Hematopoietic multipotent progenitor cell treated with erythropoietin and hydrocortisone succinate and interleukin-3 and kit ligand, for 6 days (in vitro differentiated cells): ENCODE measurements around the gene ASB13.
"Not testable (repeated sequence)": the region's sequence is repeated elsewhere in the genome, so short reads cannot be mapped to it uniquely, and the experiment has no call there.

Experiments used
- DNase-seq: peaks from one replicate; pipeline ENCODE4 v3.0.0-alpha.2; 2015

The ASB13 gene

DNA sequence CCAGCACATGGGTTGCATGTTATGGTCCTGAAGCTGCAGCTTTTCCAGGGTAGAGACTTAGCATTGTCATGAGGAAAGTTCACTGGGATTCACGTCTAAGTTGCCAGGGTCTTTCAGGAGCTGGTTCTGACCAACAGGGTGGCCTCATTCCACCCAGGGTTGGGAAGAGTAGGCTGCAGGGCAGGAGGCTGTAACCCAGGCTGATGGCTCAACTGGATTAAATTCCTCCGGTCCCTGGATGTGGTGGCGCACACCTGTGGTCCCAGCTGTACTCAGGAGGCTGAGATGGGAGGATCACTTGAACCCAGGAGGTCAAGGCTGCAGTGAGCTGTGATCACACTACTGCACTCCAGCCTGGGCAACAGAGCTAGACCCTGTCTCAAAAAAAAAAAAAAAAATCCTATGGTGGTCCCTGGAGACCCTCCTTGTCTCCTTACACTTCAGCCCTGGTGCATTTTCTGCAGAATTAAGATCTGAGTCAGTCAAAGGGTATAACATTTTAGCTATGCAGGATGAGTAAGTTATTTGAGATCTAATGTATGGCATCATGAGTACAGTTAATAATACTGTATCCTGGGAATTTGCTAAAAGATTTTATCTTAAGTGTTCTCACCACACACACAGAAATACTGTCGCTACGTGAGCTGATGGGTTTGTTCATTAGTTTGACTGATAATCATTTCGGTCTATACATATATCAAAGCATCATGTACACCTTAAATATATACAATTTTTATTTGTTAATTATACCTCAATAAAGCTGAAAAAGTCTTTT lies 44.0 kb downstream of the ASB13 start:
- no peak for DNase-seq

DNA sequence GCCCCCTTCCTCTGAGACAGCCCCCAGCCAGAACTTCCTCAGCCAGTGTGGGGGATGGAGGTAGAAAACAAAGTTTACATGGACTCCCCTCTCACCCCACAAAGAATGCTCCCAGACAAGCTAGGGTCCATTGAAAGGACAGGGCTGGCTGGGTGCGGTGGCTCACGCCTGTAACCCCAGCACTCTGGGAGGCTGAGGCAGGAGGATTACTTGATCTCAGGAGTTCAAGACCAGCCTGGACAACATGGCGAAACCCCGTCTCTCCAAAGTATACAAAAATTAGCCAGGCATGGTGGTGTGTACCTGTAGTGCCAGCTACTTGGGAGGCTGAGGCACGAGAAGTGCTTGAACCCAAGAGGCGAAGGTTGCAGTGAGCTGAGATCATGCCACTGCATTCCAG lies 45.0 kb downstream of the ASB13 start:
- DNase-seq: not testable (repeated sequence)

DNA sequence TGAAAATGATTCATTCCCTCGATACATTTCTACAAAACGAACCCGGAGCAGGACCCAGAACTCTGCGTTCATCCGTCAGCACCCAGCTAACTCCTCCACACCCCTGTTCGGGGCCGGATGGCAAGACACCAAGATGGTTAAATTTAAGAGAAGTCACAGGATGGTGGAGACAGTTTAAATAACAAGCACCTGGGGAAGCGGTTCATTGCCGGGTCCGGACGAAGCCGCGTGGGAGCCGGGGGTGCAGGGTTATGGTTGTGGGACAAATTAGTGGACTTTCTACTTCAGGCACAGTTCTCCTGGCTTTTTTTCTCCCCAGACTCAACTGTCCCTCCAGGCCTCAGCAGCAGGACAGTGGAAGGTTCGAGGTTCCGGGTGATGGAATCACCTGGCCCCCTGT lies 45.4 kb downstream of the ASB13 start:
- no peak for DNase-seq

DNA sequence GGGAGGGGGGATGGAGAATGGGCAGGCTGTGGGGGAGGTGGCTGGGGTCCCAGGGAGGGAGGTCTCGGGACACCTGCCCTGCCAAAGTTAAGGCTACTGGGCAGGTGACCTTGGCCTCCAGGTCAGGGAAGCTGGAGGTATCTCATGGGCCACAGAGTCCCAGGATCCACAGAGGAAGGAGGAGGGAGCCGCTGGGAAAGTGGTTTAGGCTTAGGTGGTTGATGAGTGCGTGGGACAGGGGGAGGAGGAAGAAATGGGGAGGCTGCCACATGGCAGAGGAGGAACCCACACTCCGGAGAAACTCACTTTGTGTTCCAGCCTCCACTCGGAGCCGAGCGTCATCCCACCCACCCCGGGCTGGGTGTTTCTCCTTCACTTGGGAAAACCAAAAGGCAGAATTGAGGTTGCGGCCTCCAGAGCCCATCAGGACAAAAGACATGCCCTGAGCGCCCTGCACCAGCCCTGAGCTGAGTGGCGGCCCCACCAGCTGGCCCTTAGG lies 46.1 kb downstream of the ASB13 start:
- no peak for DNase-seq

DNA sequence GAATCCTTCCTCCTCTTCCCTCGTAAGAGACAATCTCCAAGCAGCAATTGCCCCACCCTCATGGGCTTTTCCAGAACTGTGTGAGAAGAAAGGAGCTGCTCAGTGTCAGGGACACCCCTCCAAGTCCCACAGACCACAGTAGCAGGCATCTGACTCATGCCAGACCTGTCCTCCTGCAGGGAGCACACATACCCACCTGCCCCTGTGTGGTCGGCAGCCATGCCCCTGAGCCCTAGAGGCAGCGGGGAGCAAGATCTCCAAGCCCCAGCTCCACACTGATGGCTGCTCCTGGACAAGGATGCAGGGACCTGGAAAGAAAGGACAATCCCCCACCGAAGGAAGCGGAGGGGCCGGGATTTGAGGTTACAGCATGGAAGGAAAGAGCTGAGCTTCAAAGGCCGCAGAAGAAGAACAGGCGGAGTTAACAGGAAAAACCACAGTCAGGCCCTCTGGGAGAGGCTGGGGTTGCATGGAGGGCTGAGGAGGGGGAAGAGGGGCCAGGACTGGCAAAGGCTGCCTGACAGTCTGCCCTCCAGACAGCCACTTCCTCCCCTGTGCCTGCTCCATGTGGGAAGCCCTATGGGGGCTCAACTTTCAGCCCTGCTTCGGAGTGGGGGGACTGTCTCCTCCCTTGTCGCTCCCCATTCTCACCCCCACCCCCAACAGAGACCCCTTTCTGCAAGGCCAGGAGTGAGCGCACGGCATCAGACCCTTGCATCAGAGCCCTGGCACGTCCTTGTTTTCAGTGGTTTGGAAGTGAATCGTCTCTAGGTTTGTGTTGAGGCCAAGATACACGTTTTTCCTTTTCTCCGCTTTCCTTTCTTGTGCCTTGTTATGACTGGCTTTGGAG lies 46.8 kb downstream of the ASB13 start:
- no peak for DNase-seq

DNA sequence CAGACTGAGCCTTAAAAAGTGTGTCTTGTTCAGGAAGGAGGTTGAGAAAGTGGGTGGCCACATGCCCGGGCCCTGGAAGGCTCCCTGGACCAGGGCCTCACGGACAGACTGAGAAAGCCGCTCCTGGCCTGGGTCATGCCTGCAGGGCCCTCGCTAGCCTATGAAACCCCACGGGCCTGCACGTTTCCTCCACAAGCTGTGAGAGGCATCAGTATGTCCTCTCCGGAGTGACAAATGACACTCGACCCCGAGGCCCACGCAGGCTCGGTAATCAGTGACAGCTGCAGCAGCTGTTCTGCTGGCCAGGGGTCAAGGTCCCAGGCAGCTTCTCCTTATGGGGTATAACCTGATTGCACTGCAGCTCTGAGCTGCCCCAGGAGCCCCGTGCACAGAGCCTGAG lies 47.6 kb downstream of the ASB13 start:
- DNase-seq: no peak

DNA sequence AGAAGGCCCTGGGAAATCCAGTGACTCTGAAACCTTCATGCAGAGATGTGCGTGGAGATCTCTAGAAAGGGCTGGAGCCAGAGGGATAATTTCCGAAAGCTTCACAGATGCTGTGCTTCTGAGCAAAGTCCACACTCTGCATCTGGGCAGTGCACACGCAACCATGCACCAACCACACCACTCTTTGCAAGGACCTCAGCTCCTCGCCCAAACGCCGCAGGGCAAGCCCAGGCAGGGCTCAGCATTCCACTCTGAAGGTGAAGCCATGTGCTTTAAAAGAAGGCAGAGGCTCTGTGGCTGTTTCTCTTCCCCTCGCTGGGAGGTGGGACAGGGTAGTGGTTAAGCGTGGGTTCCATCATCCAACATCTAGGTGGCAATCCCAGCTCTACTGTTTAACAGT lies 48.4 kb downstream of the ASB13 start:
- no peak for DNase-seq

DNA sequence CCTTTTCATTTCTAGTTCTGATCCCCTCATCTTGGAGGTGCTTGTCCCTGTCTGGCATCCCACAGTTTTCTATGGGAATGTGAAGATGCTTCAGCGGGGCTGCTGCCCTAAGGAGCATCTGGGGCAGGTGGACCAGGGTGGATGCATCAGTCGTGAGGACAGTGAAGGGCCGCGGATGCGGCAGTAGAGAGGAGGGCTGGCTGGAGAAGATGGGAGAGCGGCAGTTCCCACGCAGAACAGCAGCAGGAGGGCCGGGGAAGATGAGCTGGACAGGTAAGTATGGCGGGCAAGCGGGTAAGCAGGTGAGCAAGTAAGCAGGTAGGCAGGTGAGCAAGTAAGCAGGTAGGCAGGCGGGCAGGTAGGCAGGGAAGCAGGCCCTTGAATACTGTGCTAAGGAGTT lies 48.9 kb downstream of the ASB13 start:
- no peak for DNase-seq

DNA sequence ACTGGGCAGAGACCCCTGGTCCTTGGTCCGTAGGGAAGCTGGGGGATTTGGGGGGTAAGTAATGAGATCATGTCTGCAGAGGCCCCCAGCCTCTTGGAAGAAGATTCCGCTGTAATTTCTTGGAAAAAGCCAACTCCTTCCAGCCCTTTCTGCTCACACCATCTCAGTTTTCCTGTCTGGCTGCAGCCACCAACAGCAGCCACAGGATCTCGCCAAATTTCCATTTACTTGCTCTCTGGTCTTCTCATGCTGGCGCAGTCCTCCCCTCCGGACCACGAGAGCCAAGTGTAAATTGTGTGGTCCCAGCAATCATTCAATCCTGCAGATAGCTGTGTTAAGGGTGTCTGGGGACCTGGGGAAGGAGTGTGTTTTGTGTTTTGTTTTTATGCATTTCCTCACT lies 49.6 kb downstream of the ASB13 start:
- DNase-seq: no peak

DNA sequence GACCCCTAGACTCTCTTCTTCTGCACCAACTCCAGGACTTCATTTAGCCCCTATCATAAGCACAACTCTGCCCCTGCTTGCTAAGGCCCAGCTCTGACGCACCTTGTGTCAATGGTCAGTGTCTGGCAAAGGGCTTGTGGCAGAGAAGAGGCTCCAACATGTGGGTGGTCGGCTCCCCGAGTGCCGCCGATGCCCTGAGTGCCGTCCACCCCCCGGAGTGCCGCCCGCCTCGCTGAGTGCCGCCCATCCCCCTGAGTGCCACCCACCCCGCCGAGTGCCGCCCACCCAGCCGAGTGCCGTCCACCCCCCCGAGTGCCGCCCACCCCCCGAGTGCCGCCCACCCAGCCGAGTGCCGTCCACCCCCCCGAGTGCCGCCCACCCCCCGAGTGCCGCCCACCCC lies 50.3 kb downstream of the ASB13 start:
- no peak for DNase-seq

DNA sequence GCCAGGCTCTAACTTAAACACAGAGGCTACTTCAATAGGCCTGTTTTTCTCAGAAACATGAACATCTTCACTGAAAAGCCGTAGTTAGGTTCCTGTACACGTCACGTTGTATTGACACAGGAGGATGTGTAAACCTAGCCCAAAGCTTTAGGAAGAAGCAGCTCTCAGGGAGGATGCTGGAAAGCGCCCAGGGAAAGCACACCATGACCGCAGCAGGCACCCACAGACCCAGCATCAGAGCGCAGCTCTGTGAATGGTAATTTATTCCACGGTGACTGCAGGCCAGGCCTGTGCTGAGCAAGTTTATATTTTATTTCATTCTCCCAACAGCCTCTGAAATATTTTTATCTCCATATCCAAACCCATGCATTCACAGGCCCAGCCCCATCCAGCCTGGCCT lies 51.1 kb downstream of the ASB13 start:
- DNase-seq: no peak

DNA sequence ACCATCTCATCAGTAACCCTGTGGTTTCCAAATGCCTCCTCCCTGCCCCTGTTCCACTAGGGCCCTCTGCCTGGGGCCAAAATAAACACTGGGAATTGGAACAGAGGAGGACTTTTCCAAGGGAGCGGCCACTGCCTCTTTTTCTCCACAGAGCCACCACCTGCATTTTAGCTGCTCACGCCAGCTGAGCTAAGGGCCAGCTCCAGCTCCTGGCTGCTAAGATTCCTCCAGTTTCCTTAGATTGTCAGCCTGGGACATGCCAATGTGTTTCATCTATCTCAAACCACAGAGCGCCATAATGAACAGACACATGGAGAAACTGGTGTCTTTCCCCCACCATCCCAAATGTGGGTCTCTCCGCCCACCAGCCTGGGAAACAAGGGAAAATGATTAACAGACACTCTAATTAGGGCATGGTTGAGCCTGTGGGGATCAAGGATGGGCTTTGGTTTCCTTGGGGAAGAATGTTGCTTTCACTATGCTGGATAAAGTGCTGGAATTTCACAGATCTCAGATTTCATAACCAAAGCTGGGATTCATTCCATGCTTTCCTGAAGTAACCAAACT lies 52.2 kb downstream of the ASB13 start:
- no peak for DNase-seq

DNA sequence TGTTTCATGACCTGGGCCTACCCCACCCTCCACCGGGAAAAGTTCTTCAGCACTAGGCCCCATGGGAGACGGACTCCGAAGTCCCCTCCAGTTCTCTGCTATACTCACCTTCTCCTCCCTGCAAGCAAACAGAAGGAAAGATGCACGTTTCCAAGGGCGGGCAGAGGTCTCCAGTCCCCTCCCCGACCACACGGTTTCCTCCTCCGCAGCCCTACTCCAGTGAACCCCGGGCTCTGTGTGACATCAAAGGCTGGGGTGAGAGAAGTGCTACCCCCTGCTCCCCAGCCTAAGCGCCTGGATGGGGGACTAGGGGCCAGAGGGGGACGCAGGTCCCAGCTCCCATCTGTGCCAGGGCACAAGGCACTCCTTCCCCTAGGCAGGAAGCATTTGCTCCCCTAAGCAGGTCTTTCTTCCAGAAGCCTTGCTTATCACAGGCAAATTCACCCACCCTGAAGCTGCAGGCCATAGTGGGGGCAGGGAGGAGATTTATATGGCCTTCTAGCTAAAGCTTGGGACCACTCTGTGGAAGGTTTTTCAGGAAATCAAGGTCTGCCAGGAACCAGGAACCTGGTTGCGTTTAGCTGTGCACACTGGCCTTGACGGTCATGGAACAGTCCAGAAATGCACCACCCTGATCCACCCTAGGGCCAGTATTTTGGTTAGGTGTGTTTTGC lies 52.8 kb downstream of the ASB13 start:
- DNase-seq: no peak

DNA sequence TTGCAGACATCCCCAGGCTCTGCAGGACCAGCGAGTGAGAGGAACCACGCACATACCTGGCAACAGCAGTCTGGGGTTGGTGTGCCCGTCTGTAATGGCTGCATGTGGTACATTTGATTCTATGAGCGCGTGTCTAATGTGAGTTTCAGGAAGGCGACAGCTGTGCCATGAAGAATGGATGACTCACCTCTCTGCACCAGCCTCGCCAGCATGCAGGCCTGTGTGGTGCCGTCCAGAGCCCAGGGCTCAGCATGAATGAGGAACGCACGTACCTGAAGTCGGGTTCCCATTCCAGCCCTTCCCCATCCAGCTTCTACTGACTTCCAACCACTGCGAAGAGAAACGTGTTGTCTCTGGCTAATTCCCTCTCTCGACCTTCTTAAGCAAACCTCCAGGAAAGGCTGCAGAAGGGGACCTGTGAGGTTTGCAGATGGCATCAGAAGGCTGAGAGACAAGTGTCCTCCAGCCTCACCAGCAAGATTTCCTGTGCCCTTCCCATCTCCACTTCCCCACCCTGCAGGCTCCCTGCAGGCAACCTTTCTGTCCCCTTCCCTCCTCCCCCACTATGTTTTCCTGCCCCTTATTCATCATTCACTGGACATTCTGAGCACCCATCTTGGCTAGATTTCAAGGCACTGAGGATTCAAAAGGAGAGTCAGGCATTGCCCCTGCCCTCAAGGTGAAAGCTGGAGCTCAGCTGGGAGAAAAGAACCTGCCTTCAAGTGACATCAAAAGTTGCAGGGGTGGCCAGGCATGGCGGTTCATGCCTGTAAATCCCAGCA lies 54.3 kb downstream of the ASB13 start:
- no peak for DNase-seq

DNA sequence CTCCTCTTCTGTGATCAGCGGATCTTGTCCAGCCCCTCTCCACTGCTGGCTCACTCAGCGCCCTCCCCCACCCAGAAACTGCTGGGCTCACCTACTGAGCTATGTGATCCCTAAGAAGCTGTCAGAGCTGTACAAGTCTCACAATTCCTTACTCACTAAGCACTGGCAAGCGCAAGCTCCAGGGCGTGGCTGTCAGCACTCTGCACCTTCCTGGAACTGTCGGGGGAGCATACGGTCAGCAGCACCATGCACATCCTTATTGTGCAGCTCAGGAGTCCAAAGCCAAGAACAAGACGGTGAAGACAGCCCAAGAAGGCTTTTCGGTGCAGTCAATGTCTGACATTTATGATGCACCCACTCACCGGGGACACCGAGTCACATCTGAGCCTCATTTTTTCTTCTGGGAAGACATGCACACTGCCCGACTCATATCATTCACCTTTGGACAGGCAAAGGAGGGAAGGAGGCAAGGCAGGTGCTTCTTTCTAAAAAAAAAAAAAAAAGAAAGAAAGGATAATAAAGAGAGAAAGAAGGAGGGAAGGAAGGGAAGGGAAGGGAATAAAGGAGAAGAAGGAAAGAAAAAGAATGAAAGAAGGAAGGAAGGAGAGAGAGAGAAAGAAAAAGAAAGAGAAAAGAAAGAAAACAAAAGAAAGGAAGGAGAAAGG lies 56.3 kb downstream of the ASB13 start:
- DNase-seq: no peak

DNA sequence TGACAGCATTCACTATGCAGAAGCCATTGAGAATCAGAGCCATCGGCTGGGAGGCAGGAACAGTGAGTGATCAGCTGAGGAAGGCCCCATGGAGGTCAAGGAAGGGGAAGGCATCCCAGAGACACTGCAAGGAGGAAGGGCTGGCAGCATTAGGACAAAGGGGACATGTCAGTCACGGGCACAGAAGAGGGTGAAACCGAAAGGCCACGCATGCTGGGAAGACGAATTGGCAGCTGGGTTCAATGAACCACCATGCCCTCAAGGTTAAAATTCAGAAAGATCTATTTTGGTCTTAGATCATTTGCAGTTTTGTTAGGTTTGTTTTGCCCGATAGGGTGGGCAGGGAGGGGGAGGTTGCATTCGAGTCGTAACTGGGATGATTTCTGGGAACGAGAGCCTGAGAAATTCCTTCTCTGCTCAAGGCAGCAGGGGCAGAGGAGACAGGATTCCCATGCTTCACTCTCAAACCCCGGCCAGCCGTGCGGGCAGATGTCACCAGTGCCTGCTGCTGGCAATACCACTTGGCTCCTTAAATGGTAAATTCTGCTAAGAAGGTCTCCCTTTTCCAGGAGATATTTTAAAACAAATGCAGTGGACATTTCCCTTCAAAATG lies 57.7 kb downstream of the ASB13 start:
- DNase-seq: no peak

DNA sequence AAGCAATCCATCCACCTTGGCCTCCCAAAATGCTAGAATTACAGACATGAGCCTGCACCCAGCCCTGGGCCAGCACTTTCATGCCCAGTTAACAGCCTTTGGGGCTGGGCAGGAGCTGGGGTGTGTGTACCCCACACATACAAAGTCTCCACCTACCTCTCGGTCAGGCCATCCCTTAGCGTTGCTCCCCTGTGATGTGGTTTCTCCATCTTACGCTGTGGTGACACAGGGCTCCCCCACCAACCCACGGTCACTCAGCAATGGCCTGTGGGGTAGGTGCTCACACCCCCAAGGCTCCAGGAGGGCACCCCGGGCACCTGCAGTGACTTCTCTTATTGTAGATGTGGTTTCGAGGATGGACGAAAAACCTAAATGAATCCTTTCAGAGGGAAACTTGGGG lies 58.8 kb downstream of the ASB13 start:
- DNase-seq: no peak

DNA sequence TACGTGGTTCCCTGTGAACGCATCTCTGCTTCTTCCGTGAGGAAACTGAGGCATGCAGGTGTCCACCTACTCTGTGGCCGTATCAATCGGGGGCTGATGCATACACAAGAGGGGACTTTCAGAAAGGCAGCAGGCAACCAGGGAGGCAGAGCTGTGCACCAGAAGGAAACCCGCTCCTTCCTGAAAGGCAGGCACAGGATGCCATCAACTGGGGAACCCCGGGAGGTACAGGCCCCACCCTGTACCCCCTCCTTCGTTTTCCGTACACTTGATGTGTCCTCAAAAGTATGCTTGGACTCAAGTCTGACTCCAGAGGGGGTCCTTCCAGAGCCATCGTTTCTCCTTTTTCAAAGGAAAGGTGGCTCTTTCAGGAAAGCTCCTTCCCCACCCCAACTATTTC lies 59.5 kb downstream of the ASB13 start:
- DNase-seq: peak; percentile 46

DNA sequence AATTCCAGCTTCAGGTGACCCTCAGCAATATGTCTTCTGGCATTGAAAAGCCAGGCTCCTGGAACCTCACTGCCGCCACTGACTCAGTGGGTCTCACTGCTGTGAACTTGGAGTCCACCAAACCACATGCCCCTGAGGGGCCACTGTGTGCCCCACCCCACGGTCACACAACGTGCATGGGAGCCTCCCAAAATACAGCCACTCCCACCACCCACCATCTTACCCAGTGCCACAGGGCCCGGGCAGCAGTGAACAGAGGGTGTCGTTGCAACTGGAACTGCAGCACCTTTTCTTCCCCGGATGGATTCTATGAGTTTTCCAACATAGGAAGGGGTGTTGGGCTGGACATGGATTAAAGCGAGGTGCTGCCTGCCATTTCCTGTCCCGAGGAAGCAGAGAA lies 60.1 kb downstream of the ASB13 start:
- no peak for DNase-seq

DNA sequence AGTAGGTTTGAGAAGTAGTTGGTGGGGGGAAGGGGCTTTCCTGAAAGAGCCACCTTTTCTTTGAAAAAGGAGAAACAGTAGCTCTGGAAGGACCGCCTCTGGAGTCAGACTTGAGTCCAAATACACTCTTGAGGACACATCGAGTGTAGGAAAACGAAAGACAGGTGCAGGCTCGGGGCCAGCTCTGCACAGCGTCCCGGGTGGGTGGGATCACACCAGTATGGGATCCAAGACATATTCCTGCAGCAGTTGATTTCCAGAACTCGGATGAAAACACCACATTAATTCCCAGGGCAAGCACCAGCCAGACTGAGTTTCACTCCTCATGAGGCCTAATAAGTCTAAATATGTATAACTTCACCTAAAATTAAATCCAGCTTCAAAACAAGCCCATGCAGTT lies 61.4 kb downstream of the ASB13 start:
- no peak for DNase-seq

DNA sequence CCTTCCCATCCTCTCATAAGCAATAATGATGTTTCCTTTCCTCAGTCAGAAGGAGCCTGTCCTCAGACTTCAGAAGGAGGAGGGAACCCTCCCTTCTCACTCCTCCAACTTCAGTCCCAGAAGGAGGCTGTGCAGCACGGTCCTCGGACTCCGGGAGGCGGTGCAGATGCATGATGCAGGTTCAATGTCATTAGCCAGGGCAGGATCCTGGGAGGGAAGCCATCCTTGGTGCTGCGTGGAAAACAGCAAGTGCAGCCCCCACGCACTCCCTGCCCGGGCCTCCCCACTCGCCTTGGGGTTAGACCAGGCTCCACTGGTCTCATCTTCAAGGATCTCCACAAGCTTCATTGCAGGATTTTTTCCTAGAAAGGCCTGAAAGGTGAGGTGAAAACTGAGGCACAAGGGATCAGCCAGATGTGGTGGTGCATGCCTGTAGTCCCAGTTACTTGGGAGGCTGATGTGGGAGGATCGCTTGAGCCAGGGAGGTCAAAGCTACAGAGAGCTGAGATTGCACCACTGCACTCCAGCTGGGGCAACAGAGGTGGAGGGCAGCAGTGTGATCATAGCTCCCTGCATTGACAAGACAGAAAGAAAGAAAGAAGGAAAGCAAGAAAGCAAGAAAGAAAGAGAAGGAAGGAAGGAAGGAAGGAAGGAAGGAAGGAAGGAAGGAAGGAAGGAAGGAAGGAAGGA lies 62.0 kb downstream of the ASB13 start:
- DNase-seq: no peak
